GM23338 (cell line): Measurements from ENCODE around the gene HBS1L. TPM values are rescaled to one million over a fixed set of nuclear protein-coding genes. Genes with fewer than 3 reads are reported as not detected.

ENCODE experiments used
- ATAC-seq: fragments of 200-7000 bp; cut with Tn5 transposase; 3 replicates; pipeline ENCODE4 v1.9.1; 2020
- DNase-seq: peaks from one replicate; pipeline ENCODE4 v3.0.0-alpha.2; 2015; ENCODE audit warnings: low spot score
- H2AFZ ChIP-seq: fragments of 200-600 bp; sonication (generic); 2 replicates; pipeline ENCODE4 v1.8.0; 2016; ENCODE audit warnings: antibody characterized with exemption, mild to moderate bottlenecking, moderate library complexity
- H3F3A ChIP-seq: fragments of 200-600 bp; sonication (generic); replicated peaks from 2 replicates; pipeline ENCODE4 v1.8.0; 2017; ENCODE audit warnings: antibody characterized with exemption, mixed run types, low read depth
- H3K27ac ChIP-seq: fragments of 200-600 bp; sonication (generic); 2 replicates; pipeline ENCODE4 v1.6.1; 2016; ENCODE audit warnings: low read depth
- H3K27me3 ChIP-seq: fragments of 200-600 bp; sonication (generic); 2 replicates; pipeline ENCODE4 v1.8.0; 2016; ENCODE audit warnings: mild to moderate bottlenecking, mixed run types, moderate library complexity; ENCODE audit not compliant: insufficient read depth
- H3K36me3 ChIP-seq: fragments of 200-600 bp; sonication (generic); 2 replicates; pipeline ENCODE4 v1.8.0; 2016; ENCODE audit warnings: mild to moderate bottlenecking; ENCODE audit not compliant: insufficient read depth
- H3K4me1 ChIP-seq: fragments of 200-600 bp; sonication (generic); 2 replicates; pipeline ENCODE4 v1.8.0; 2016; ENCODE audit warnings: mild to moderate bottlenecking, moderate library complexity; ENCODE audit not compliant: insufficient read depth
- H3K4me2 ChIP-seq: fragments of 200-600 bp; sonication (generic); 2 replicates; pipeline ENCODE4 v1.7.1; 2017; ENCODE audit warnings: mixed run types
- H3K4me3 ChIP-seq: fragments of 200-600 bp; sonication (generic); 2 replicates; pipeline ENCODE4 v1.6.1; 2016; ENCODE audit warnings: mixed run types
- H3K79me2 ChIP-seq: fragments of 200-600 bp; sonication (generic); replicated peaks from 2 replicates; pipeline ENCODE4 v1.8.0; 2017; ENCODE audit warnings: mild to moderate bottlenecking; ENCODE audit not compliant: insufficient read depth
- H3K9me2 ChIP-seq: fragments of 200-600 bp; sonication (generic); 2 replicates; pipeline ENCODE4 v1.8.0; 2017; ENCODE audit not compliant: insufficient read depth
- H4K20me1 ChIP-seq: fragments of 200-600 bp; sonication (generic); replicated peaks from 2 replicates; pipeline ENCODE4 v1.8.0; 2017; ENCODE audit warnings: mild to moderate bottlenecking; ENCODE audit not compliant: insufficient read depth
- H3K27ac Mint-ChIP-seq: 2 replicates; pipeline ENCODE4 v1.8.0; 2020; ENCODE audit warnings: inconsistent platforms, mild to moderate bottlenecking, moderate library complexity, mixed read lengths
- H3K27me3 Mint-ChIP-seq: 3 replicates; pipeline ENCODE4 v1.8.0; 2022; ENCODE audit warnings: low read depth, mild to moderate bottlenecking, moderate library complexity, mixed read lengths, inconsistent platforms; ENCODE audit not compliant: insufficient read depth, poor library complexity
- H3K36me3 Mint-ChIP-seq: 3 replicates; pipeline ENCODE4 v1.8.0; 2021; ENCODE audit warnings: low read depth, mild to moderate bottlenecking, inconsistent platforms, moderate library complexity, mixed read lengths
- H3K4me1 Mint-ChIP-seq: 3 replicates; pipeline ENCODE4 v1.8.0; 2020; ENCODE audit warnings: mild to moderate bottlenecking, inconsistent platforms, mixed read lengths
- H3K4me3 Mint-ChIP-seq: 3 replicates; pipeline ENCODE4 v1.8.0; 2021; ENCODE audit warnings: moderate library complexity, mild to moderate bottlenecking, inconsistent platforms, mixed read lengths
- H3K9me3 Mint-ChIP-seq: 3 replicates; pipeline ENCODE4 v1.8.0; 2020; ENCODE audit warnings: moderate library complexity, mild to moderate bottlenecking, inconsistent platforms, mixed read lengths
- EZH2 ChIP-seq: fragments of 200-600 bp; sonication (generic); IDR thresholded peaks from one replicate; pipeline ENCODE4 v1.8.0; 2017; ENCODE audit warnings: antibody characterized with exemption, mild to moderate bottlenecking, low read depth; ENCODE audit not compliant: unreplicated experiment
- EZH2phosphoT487 ChIP-seq: fragments of 200-600 bp; sonication (generic); IDR thresholded peaks from one replicate; pipeline ENCODE4 v1.8.1; 2018; ENCODE audit warnings: antibody characterized with exemption; ENCODE audit not compliant: unreplicated experiment
- JUNB ChIP-seq: IDR thresholded peaks from one replicate; pipeline ENCODE4 v1.6.1; 2016; ENCODE audit warnings: antibody characterized with exemption; ENCODE audit not compliant: unreplicated experiment
- NANOG ChIP-seq: IDR thresholded peaks from 2 replicates; pipeline ENCODE4 v1.6.1; 2016; ENCODE audit warnings: antibody characterized with exemption, borderline replicate concordance
- POLR2AphosphoS5 ChIP-seq: IDR thresholded peaks from 2 replicates; pipeline ENCODE4 v1.6.1; 2016; ENCODE audit warnings: antibody characterized with exemption, low read depth
- STAT1 ChIP-seq: IDR thresholded peaks from one replicate; pipeline ENCODE4 v1.6.1; 2016; ENCODE audit warnings: antibody characterized with exemption; ENCODE audit not compliant: unreplicated experiment
- ZNF114 ChIP-seq: fragments of 250-450 bp; sonication (Bioruptor Pico); IDR thresholded peaks from 2 replicates; pipeline ENCODE4 v1.5.0; 2020; ENCODE audit warnings: mild to moderate bottlenecking, moderate library complexity
- ZNF331 ChIP-seq: fragments of 250-450 bp; sonication (Bioruptor Pico); IDR thresholded peaks from 2 replicates; pipeline ENCODE4 v1.5.0; 2020; ENCODE audit warnings: low read depth, mild to moderate bottlenecking, moderate library complexity
- polyA plus RNA-seq: library from polyadenylated mRNA; unstranded; fragments of >200 nt; fragmentation: Nextera tagmentation; extraction: Ambion mirVana; gene quantifications from 2 replicates; pipeline ENCODE4 v1.2.1, GENCODE V29; 2016
- total RNA-seq: library from RNA; depleted of rRNA; stranded (reverse); fragments of >200 nt; shearing (Covaris generic); gene quantifications from 2 replicates; pipeline ENCODE4 v1.2.3, GENCODE V29; 2014
- TF ChIP-seq, protein P1 (sequence below), 2 experiments: fragments of 200-600 bp in 1 of 2; sonication (generic) in 1 of 2; conservative IDR thresholded peaks; 2 replicates each; pipeline versions ENCODE4 v1.5.1 to v1.6.1; 2016 to 2017; ENCODE audit warnings: antibody characterized with exemption in 2 of 2, low read depth in 2 of 2, mild to moderate bottlenecking in 2 of 2, moderate library complexity in 1 of 2
- TF ChIP-seq, protein P2 (sequence below): IDR thresholded peaks from 2 replicates; pipeline ENCODE4 v1.6.1; 2016; ENCODE audit warnings: antibody characterized with exemption
- TF ChIP-seq, protein P3 (sequence below): fragments of 250-450 bp; sonication (Bioruptor Pico); IDR thresholded peaks from 2 replicates; pipeline ENCODE4 v1.5.0; 2020; ENCODE audit warnings: mild to moderate bottlenecking, moderate library complexity

HBS1L gene
- total and polyA plus RNA-seq, 2 experiments from 2014 or later: 59.9 to 94.1 TPM

DNA sequence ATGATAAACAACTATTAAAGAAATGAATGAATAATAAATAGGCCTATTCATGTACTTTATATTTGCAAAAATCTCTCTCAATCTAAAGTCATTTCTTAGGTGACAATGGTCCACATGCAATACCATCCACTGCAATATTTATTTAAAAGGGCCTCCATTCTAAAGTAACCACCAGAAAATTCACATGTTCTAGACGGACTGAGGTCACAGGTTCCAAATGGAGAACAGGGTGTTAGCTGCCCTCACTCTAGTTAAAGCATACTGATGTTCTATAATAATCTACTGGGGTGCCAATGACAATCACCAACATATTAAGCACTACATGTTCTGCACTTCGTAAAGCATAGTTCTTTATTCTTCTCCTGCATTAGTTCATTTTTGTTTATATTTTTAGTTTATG lies 1.2 kb downstream of the HBS1L start:
- Histone ChIP-seq H3K4me2 (peak overlapping the region; percentile 81), H3K79me2 (peaks cover 61% of the 10 kb centered on the region), H3K9me2 (no peaks in the 10 kb centered on the region), H2AFZ (no peak overlapping the region), H3K27ac (no peak overlapping the region), H3K36me3 (no peaks in the 10 kb centered on the region), H3K27me3 (no peaks in the 10 kb centered on the region), H3K4me3 (peak overlapping the region; percentile 78), H3K4me1 (peaks cover 11% of the 10 kb centered on the region; the same call in 1 of the 2 replicates), H4K20me1 (peaks cover 12% of the 10 kb centered on the region; the same call in 1 of the 2 replicates), H3F3A (no peaks in the 10 kb centered on the region)
- Mint-ChIP-seq H3K36me3 (peaks cover 8% of the 10 kb centered on the region; the same call in 2 of the 3 replicates), H3K27me3 (peaks cover 11% of the 10 kb centered on the region), H3K4me1 (peaks cover 6% of the 10 kb centered on the region; the same call in 2 of the 3 replicates), H3K4me3 (peak overlapping the region; percentile 99), H3K9me3 (no peaks in the 10 kb centered on the region), H3K27ac (0 out of 2 replicates have a peak overlapping the region, but pooled peaks have one; percentile 99)
- DNase-seq: no peak
- TF ChIP-seq ZNF114 (CRISPR knock-in tag) (no peak), EZH2phosphoT487 (no peak), EZH2 (no peak), STAT1 (no peak), JUNB (no peak), ZNF331 (CRISPR knock-in tag) (no peak), NANOG (no peak), POLR2AphosphoS5 (no peak)
- TF ChIP-seq, protein P1, sequence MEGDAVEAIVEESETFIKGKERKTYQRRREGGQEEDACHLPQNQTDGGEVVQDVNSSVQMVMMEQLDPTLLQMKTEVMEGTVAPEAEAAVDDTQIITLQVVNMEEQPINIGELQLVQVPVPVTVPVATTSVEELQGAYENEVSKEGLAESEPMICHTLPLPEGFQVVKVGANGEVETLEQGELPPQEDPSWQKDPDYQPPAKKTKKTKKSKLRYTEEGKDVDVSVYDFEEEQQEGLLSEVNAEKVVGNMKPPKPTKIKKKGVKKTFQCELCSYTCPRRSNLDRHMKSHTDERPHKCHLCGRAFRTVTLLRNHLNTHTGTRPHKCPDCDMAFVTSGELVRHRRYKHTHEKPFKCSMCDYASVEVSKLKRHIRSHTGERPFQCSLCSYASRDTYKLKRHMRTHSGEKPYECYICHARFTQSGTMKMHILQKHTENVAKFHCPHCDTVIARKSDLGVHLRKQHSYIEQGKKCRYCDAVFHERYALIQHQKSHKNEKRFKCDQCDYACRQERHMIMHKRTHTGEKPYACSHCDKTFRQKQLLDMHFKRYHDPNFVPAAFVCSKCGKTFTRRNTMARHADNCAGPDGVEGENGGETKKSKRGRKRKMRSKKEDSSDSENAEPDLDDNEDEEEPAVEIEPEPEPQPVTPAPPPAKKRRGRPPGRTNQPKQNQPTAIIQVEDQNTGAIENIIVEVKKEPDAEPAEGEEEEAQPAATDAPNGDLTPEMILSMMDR (conservative IDR thresholded peaks at IDR 0.05; ENCODE audit: low read depth in 2 of 2): no peak
- TF ChIP-seq, protein P2, sequence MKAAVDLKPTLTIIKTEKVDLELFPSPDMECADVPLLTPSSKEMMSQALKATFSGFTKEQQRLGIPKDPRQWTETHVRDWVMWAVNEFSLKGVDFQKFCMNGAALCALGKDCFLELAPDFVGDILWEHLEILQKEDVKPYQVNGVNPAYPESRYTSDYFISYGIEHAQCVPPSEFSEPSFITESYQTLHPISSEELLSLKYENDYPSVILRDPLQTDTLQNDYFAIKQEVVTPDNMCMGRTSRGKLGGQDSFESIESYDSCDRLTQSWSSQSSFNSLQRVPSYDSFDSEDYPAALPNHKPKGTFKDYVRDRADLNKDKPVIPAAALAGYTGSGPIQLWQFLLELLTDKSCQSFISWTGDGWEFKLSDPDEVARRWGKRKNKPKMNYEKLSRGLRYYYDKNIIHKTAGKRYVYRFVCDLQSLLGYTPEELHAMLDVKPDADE: no peak
- TF ChIP-seq, protein P3, sequence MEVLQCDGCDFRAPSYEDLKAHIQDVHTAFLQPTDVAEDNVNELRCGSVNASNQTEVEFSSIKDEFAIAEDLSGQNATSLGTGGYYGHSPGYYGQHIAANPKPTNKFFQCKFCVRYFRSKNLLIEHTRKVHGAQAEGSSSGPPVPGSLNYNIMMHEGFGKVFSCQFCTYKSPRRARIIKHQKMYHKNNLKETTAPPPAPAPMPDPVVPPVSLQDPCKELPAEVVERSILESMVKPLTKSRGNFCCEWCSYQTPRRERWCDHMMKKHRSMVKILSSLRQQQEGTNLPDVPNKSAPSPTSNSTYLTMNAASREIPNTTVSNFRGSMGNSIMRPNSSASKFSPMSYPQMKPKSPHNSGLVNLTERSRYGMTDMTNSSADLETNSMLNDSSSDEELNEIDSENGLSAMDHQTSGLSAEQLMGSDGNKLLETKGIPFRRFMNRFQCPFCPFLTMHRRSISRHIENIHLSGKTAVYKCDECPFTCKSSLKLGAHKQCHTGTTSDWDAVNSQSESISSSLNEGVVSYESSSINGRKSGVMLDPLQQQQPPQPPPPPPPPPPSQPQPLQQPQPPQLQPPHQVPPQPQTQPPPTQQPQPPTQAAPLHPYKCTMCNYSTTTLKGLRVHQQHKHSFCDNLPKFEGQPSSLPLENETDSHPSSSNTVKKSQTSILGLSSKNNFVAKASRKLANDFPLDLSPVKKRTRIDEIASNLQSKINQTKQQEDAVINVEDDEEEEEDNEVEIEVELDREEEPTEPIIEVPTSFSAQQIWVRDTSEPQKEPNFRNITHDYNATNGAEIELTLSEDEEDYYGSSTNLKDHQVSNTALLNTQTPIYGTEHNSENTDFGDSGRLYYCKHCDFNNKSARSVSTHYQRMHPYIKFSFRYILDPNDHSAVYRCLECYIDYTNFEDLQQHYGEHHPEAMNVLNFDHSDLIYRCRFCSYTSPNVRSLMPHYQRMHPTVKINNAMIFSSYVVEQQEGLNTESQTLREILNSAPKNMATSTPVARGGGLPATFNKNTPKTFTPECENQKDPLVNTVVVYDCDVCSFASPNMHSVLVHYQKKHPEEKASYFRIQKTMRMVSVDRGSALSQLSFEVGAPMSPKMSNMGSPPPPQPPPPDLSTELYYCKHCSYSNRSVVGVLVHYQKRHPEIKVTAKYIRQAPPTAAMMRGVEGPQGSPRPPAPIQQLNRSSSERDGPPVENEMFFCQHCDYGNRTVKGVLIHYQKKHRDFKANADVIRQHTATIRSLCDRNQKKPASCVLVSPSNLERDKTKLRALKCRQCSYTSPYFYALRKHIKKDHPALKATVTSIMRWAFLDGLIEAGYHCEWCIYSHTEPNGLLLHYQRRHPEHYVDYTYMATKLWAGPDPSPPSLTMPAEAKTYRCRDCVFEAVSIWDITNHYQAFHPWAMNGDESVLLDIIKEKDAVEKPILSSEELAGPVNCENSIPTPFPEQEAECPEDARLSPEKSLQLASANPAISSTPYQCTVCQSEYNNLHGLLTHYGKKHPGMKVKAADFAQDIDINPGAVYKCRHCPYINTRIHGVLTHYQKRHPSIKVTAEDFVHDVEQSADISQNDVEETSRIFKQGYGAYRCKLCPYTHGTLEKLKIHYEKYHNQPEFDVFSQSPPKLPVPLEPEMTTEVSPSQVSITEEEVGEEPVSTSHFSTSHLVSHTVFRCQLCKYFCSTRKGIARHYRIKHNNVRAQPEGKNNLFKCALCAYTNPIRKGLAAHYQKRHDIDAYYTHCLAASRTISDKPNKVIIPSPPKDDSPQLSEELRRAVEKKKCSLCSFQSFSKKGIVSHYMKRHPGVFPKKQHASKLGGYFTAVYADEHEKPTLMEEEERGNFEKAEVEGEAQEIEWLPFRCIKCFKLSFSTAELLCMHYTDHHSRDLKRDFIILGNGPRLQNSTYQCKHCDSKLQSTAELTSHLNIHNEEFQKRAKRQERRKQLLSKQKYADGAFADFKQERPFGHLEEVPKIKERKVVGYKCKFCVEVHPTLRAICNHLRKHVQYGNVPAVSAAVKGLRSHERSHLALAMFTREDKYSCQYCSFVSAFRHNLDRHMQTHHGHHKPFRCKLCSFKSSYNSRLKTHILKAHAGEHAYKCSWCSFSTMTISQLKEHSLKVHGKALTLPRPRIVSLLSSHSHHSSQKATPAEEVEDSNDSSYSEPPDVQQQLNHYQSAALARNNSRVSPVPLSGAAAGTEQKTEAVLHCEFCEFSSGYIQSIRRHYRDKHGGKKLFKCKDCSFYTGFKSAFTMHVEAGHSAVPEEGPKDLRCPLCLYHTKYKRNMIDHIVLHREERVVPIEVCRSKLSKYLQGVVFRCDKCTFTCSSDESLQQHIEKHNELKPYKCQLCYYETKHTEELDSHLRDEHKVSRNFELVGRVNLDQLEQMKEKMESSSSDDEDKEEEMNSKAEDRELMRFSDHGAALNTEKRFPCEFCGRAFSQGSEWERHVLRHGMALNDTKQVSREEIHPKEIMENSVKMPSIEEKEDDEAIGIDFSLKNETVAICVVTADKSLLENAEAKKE (CRISPR knock-in tag): no peak
- ATAC-seq: no peak
